GM19324 (cell line): ENCODE measurements around the gene LAMA3.

ENCODE experiments used
- ATAC-seq: cut with Tn5 transposase; IDR thresholded peaks from one replicate; pipeline ENCODE4 v1.9.1; 2021; ENCODE audit warnings: mild to moderate bottlenecking, moderate library complexity; ENCODE audit not compliant: unreplicated experiment, low FRiP score

LAMA3 gene

DNA sequence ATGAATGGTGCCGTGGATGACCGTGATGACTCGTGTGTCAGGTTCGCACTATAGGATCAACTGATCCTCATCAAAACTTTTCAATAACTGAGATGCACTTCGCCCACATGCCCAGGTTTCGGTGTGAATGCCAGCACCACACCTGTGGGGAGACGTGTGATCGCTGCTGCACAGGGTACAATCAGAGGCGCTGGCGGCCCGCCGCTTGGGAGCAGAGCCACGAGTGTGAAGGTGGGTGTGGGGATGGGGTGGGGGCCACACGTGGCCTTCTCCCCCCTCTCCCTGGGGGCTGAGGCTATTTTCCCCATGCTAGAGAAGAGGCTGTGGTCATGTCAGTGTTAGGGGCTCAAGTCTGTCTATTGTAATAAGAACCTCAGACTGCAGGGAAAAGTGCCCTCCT lies 69.0 kb downstream of the LAMA3 start:
- no peak for ATAC-seq

DNA sequence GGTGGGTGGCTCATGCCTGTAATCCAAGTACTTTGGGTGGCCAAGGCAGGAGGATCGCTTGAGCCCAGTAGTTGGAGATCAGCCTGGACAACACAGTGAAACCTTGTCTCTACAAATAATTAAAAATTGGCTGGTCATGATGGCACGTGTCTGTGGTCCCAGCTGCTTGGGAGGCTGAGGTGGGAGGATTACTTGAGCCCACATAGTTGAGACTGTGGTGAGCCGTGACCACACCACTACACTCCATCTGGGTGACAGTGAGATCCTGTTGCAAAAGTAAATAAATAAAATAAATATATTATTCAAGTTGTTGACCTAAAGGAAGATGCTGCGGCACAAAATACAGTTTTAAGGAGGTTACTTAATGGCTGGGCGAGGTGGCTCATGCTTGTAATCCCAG lies 72.7 kb downstream of the LAMA3 start:
- no peak for ATAC-seq

DNA sequence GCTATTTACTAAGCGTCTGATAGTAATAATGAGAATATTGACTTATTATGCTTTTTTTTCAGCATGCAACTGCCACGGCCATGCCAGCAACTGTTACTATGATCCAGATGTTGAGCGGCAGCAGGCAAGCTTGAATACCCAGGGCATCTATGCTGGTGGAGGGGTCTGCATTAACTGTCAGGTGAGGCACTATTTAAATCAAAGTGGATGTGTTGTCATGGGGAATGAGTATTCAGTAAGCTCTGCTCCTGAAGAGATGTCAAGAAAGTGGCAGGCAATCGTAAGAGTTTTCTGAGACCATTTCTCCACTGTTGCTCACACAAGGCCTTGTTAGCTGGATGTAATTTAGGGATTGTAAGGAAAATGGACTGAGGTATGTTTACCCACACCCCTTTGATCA lies 74.1 kb downstream of the LAMA3 start:
- no peak for ATAC-seq

DNA sequence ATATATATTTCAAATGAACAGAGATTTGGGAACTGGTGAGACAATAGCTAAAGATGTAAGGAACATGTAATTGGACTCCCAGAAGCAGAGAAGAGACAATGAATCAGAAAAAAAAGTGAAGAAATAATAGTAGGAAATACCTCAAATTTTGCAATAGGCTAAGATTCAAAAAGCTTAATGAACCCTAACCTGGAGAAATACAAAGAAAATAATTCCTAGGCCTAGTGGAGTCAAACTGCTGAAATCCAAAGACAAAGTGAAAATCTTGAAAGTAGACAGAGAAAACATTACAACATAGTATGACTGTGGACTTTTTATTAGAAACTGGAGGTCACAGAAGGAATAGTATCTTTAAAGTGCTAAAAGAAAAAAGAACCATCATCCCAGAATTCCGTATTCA lies 76.7 kb downstream of the LAMA3 start:
- ATAC-seq, result no peak

DNA sequence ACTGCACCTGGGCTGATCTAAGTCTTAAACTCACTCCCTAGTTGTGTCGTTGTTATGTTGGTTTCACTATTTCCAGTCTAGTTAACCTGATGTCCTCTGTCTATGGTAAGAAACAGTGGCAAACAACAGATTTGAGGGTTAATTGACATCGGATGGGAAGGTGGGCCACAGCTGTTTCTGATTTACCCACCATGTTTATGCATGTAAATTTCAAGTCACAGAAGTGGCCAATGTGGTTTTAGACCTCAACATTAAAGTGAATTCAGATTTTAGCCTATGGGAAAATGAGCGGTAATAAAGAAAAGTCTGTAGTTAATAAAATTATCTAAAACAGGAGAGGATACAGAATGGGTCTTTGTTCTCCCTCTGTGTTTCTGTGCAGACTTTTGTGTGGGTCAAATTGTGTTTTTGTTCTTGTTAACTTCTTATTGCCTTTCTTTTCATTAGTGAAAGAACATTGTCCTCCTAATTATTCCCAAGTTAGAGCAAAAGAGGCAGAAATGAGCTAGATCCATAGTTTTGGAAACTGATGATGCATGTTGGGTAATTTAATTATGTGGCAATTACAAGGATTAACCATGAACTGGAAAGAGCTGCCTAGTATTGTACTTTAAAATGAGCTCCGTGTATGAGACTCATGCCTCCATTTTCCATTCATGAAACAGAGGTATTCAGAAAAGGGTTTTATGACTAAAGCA lies 83.2 kb downstream of the LAMA3 start:
- ATAC-seq, result no peak

DNA sequence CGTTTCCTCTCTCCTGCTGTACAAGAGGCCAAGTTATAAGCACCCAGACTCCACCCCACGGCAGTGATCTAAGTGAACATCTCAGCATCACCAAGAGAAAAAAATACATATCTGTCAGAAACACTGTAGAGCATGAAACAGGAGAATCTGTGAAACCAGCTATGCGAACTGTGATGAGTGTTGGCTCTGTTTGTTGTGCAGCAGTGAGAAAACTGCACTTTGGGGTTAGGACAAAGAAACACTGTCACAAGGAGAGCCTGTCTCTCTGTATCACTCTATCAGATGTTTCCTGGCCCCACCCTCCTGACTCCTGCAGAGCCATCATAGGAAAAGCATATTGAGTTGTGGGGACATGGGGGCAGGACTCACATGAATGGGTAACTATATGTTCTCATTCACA lies 87.1 kb downstream of the LAMA3 start:
- ATAC-seq, result no peak

DNA sequence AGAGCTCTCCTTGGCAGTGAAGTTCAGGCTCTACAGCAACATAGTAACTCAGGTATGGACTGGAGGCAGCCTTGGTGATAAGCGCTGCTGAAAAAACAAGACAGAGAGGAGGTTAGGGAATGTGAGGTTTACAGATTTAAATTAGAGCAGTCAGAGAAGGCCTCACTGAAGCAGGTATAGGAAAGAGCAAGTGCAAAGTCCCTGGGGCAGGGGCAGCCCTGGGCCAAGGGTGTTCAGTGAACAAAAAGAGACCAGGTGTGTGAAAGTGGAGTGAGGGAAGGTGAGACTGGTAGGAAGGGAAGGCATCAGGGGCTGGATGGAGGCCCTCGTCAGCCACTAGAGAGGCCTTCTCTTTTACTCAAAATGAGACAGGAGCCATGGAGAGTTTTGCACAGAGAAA lies 89.6 kb downstream of the LAMA3 start:
- ATAC-seq, result no peak

DNA sequence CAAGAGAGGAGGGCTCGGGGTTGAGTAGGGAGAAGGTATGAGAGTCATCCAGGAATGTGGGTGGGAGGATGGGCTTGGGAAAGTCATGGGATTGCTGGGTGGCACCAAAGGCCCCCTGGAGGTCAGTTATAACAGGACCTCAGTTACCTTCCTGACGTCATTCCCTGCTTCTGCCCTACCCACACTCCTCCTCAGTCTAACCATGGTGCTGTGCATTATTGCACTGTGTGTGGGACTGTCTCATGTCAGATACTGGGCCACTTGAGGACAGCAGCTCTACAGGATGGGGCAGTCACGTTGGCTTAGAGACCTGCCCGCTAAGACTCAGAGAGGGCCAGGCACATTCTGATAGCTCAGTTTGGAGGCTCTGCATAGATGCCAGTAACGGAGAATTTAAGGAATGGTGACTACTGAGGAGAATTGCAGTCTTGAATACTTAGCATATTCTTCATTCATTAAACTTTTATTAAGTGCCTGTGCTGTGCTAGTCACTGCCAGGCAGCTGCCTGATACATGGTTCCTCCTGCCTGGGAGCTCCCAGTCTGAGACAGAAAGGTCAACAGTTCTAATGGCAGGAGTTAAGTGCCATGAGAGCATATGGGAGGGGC lies 90.5 kb downstream of the LAMA3 start:
- no peak for ATAC-seq

DNA sequence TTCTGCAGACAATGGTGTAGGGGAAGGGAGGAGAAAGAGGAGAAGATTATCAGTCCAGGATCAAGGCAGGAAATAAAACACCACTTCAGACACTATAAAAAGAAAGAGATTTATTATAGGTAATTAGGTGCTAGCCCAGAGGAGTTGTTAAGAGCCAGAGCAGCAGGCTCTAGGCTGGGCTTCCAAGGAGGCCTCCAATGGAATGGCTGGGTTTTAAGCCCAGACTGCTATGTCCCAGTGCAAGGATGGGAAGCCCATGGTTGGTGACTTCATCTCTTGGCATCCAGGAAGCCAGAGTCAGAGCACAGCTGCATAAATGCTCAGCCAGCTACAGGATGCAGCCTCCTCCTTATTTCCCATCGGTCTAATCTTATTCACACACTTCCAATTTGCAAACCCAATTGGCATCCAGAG lies 95.6 kb downstream of the LAMA3 start:
- no peak for ATAC-seq

DNA sequence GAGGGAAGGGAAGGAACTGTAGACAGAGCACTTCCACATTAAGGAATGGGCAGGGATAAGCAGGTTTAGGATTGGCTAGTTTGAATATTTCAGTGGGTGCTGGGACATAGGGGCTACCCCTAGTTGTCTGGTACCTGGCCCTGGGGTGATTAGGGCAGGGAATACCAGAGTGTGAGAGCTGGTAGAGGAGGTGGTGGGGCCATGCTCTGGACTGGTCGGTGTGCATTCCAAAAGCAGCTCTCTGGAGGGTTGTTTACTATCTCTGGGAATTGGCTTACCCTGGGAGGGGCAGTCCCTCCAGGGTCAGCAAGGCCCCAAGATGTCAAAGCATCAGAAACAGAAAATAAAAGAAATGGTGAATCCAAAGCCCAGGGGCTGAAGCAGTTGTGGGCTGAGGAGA lies 103.8 kb downstream of the LAMA3 start:
- no peak for ATAC-seq

DNA sequence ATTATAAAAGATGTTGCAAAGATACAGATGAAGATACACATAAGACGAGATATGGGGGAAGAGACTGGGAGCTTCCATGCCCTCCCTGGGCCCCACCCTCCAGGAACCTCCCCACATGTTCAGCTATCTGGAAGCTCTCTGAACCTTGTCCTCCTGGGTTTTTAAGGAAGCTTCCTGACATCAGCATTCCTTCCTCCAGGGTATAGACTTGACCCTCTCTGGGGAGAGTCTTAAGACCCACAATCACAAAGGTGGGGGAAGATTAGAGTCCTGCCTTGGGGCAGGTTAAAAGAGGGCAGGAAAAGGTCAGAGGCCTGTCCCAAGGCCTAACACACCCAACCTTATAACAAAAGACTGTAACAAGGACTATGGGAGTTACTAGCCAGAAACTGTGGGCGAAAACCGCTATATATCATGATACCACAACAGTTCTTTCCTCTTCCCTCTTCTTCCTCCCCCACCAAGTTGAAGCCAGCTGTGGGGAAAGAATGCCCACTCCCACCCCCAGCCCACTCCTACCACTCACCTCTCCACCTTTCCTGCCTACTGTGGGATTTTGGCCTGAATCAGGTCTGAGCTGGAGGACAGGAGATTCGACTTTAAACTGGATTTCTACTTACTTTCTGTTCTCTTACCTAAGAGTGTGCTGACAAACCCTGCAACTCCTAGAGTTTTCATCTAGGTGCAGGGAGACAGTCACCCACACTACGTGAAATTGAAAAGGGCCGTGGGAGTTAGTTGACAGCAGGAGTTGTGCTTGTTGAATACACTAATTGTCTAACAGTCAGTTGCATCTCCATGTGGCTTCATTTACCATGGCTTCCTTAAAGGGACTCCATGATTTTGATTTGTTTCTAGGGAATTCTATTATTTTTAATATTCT lies 105.0 kb downstream of the LAMA3 start:
- ATAC-seq, result no peak

DNA sequence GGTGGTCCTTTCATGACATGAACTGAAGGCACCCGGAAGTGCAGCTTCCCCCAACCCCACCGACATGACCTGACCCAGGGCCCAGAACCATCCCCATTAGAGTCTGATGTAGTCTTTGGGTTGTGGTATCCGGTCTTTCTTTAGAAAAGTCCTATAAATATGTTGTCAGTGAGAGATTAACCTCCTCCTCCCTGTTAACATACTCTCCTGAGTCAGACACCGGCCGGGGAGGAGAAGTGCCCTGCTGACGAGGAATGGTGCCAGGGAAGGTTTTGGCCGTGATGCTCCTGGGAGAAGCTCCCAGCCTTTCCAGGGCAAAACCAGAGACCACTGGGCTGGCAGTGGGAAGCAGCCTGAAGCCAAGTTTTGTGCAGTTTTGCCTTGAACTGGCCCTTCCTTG lies 109.0 kb downstream of the LAMA3 start:
- ATAC-seq, result no peak

DNA sequence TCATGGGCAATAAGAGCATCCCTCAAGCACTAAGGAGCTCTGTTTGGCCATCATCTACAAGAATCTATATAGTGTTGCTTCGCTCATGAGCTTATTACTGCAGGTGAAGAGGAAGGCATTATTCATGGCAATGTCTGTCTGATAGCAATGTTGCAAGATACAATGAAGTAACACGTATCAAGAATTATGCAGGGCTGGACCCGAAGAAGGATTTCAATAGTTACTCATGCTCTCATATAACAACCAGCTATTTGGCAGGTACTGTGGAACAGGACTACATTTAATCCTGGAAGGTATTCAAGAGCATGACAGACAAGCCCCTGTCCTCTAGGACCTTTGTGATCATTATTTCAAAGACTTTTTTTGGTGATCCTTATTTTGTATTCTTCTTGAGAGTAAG lies 109.6 kb downstream of the LAMA3 start:
- ATAC-seq, result no peak

DNA sequence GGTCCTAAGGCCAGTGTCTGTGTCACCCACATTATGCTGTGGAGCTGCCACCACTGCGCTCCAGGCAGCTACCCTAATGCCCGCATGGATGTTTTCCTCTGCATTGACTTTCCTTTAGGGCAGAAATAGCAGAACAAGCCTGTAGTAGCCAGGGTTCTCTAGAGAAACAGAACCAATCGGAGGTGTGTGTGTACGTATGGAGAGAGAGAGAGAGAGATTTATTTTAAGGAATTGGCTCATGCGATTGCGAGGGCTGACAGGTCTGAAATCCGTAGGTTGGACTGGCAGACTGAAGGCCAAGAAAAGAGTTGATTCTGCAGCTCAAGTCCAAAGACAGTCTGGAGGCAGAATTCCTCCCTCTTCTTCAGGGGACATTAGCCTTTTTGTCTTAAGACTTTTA lies 110.3 kb downstream of the LAMA3 start:
- ATAC-seq, result no peak

DNA sequence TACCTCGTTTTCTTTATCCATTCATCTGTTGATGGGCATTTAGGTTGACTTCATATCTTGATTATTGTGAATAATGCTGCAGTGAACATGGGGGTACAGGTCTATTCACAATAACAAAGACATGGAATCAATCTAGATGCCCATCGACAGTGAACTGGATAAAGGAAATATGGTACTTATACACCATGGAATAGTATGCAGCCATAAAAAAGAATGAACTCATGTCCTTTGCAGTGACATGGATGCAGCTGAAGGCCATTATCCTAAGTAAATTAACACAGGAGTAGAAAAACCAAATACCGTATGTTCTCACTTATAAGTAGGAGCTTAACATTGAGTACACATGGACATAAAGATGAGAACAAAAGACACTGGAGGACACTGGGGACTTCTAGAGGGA lies 111.6 kb downstream of the LAMA3 start:
- no peak for ATAC-seq

DNA sequence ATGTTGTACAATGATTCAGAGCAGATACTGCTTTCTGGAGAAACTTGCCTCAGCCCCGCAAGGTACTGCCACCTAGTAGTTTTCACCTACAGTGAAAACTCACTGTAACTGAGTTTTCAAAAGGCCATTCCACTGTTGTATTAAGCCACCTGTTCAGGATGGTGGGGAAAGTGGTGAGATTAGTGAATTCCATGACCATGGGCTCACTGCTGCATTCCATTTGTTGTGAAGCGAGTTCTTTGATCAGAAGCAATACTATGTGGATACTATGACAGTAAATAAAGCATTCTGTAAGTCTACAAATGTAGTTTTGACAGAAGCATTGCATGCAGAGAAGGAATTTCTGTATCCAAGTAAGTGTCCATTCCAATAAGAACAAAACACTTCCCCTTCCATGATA lies 113.6 kb downstream of the LAMA3 start:
- no peak for ATAC-seq

DNA sequence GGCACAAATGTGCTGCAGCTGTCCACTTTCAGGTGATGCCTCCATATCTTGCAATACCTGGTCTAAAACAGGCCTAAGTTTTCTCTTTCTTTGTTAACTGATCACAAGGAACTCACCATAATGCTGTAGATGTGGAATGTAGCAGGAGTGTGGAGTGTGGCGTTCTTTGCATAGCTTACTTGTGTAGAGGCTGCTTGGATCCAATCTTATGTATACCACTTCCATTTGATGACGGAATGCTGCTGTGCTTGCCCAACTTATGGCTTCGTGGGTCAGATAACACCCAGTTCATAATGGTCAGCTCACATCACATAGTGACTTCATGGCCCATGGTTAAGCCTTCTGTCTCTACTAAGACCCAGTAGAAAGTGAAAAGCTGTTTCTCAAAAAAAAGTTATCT lies 114.5 kb downstream of the LAMA3 start:
- ATAC-seq, result no peak

DNA sequence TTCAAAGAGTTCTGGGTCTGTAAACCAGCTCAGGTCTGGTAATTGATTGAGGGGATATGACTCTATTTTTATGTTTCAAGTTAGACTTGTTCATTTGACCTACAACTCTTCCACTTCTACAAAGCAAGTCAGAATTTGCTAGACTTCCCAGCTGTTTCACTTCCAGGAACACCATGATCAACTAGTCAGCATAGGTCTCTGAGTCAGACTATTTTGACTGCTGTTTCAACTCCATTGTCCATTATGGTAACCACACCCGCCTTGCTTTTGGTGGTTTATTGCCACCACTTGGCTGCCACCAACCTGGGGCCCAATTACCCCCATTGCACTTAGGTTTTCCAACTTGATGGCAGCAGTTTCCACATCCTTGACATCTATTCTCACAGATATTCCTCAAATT lies 116.6 kb downstream of the LAMA3 start:
- ATAC-seq, result no peak

DNA sequence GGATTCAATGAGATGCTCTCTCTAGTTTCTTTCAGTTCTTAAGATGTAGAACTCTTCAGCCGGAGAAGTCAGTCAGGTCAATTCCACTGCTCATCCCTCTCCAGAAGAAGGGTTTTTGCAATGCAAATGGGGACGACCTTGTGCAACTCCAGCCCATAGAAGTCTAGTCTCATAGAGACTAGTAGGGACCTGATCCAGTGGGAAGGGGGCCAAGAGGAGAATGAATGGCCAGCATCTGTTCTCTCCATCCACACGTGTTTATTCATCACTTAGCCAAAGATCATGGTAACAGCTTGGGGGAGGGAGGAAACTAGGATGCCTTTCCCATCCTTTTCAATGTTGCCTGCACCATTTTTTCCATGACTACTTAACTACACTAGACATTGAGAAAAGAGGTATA lies 120.2 kb downstream of the LAMA3 start:
- no peak for ATAC-seq

DNA sequence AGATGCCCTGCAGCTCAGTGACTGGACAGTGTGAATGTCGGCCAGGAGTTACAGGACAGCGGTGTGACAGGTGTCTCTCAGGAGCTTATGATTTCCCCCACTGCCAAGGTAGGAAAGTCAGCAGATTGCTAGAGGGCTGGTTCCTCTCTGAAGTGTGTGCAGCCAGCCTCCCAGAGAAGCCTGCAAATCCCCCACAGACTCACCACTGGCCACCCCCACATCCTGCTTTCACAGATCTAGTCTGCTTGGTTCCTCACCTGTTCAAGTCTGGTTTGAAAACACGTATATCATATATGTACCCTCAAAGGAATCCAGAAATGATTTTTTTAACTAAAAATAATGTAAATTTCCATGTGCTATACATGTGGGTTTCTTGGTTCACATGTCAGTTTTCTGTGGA lies 121.1 kb downstream of the LAMA3 start:
- no peak for ATAC-seq

DNA sequence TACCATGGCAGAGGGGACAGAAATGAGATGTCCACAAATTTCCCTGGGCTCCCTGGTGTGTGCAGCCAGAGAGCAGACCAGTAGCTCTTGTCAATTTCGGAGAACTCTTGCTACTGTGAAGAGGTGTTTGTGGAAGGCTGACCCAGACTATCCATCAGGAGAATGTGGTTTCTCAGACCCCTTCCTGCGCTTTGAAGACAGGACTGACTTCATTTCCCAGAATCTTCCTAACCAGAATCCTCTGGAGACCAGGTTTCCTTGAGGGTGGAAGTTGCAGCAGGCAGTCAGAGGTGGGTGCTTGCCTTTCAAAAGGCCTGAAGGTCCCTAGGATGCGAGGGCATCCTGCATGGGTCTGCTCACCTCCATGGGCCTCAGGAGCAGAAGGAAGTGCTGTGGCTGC lies 121.9 kb downstream of the LAMA3 start:
- no peak for ATAC-seq
